Urinary bladder (tissue), 4 donors: Measurements from ENCODE around the gene TMPRSS4. TPM values are rescaled to one million over a fixed set of nuclear protein-coding genes. Genes with fewer than 3 reads are reported as not detected.

Source experiments
- DNase-seq: peaks from one replicate; pipeline ENCODE4 v3.0.0-alpha.2; 2015; ENCODE audit errors: extremely low spot score
- H3K27ac ChIP-seq: one replicate; pipeline ENCODE4 v1.5.1; 2013; ENCODE audit warnings: low read depth, mild to moderate bottlenecking, moderate library complexity
- H3K36me3 ChIP-seq: one replicate; pipeline ENCODE4 v1.6.1; 2013; ENCODE audit warnings: mild to moderate bottlenecking, moderate library complexity; ENCODE audit not compliant: insufficient read depth
- H3K4me1 ChIP-seq: one replicate; pipeline ENCODE4 v1.6.1; 2013; ENCODE audit warnings: mild to moderate bottlenecking, moderate library complexity; ENCODE audit not compliant: insufficient read depth
- H3K4me3 ChIP-seq: one replicate; pipeline ENCODE4 v1.5.1; 2013; ENCODE audit warnings: low read depth, low read length
- WGBS: extraction: QIAGEN DNeasy Blood & Tissue Kit; methylation state at CpG from one replicate; pipeline ENCODE4 v1.1.7; 2013; 5-methylcytosine and 5-hydroxymethylcytosine counted together
- polyA plus RNA-seq: library from polyadenylated mRNA; stranded (reverse); fragments of 200-250 nt; gene quantifications from one replicate; pipeline ENCODE4 v1.2.3, GENCODE V29; 2013
- total RNA-seq: library from RNA; depleted of rRNA; stranded (reverse); fragments of >200 nt; gene quantifications from one replicate; pipeline ENCODE4 v1.2.3, GENCODE V29; 2014
- donor health status: healthy with polysubstance abuse.
- donor health status: healthy.

Gene TMPRSS4
- total and polyA plus RNA-seq, 2 donors: 15.0 to 27.9 TPM

DNA sequence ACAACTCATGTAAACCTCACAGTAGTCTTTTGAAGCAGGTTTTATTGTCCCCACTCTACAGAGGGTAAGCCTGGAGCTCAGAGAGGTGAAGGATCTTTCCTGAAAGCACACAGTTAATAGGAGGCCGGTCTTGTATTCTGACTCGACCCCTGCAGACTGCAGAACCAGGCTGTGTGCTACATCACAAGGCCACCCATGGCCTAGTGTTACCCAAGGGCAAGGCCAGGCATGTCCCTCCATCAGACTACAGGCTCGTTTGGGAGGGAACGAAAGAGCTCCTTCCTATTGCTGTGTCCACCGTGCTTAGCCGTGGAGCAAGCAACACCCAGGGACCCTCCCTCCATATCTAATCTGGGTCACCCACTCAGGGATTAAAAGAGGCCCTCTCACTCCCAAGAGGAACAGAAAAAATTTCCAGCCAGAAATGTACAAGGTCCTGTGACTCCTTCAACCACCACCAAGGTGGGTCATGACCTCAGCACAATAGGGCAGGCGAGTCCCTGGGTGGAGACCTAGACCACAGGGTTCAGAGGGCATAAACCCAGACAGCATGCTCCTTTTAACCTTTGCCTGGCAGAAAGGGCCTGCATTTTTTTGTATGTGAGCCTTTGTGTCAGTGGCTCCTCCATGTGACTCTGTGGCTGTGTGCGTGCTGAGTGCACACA lies 16.2 kb downstream of the TMPRSS4 start:
- 70% methylated on average over 8 of the region's 8 CpGs for WGBS
- Histone ChIP-seq H3K4me3 (no peak overlapping the region), H3K36me3 (no peaks in the 10 kb centered on the region), H3K27ac (no peak overlapping the region), H3K4me1 (no peaks in the 10 kb centered on the region)
- DNase-seq: no peak

DNA sequence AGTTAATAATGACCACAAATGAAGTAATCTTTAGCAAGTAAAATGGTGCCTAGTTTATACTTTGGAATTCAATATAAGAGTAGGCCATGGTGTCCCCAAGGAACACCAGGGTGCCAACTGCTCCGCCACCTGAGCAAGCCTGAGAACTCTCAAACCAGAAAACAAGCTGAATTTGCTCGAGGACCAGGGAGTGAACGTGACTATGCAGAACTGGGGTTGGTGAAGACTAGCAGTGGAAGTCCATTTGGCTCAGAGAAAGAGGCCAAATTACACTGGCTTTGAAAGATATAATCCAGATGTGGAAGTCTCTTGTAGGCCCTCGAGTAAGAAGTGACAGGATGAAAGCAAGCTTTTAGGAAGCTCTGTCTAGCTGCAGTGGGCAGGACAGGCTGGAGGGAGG lies 18.6 kb downstream of the TMPRSS4 start:
- H3K27ac ChIP-seq: no peak overlapping the region
- DNase-seq: no peak
- WGBS: 66% methylated on average over 4 of the region's 4 CpGs
- no peaks in the 10 kb centered on the region for H3K36me3 ChIP-seq
- no peak overlapping the region for H3K4me3 ChIP-seq
- no peaks in the 10 kb centered on the region for H3K4me1 ChIP-seq

DNA sequence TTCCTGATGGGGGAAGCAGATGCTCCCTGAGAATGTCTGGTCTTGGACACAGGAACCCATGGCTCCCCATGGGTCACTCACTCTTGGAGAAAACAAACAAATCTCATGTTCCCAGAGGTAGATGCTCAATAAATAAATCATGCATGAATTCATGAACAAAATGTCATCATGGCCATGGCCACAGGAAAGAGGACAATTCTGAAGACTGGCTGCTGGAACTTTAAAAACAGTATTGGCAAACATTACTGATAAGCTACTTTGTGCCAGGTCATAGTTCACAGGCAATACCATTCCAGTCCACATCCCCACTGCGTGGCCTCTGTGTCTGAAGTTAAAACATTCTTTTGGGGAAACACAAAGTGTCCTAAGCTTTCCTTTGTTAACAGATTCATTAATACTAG lies 19.1 kb downstream of the TMPRSS4 start:
- 68% methylated on average over 1 of the region's 1 CpG for WGBS
- Histone ChIP-seq H3K36me3 (no peaks in the 10 kb centered on the region), H3K27ac (no peak overlapping the region), H3K4me1 (no peaks in the 10 kb centered on the region), H3K4me3 (no peak overlapping the region)
- no peak for DNase-seq

DNA sequence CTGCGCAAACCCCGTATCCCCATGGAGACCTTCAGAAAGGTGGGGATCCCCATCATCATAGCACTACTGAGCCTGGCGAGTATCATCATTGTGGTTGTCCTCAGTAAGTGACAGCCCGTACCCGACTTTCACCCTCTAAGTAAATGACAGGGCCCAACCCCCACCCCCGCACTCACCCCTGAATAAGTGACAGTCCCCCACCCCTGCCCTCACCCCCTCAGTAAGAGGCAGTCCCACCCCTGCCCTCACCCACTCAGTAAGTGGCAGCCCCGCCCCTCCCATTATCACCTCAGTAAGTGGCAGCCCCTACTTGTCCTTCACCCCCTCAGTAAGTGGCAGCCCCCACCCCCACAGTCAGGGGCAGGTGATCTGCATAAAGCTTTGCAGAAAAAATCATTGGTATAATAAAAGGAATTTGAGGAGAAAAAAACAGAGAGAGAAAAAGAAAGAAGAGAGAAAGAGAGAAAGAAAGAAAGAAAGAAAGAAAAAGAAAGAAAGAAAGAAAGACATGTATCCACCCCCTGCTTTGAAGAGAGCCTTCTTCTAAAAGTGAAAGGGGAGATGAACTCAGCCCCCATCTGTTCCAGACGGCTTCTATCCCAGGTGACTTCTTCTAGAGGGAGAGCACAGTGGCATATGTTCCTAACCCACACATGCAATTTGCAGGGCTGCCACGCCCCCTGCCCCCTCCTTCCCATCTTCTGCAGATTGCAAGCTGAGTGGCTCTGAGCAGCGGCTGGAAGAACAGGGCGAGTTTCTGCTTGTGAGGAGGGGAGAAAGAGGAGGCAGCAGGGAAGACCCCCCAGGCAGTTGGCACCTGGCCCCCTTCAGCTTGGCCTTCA lies 22.3 kb downstream of the TMPRSS4 start:
- WGBS: 63% methylated on average over 11 of the region's 11 CpGs
- Histone ChIP-seq H3K4me3 (no peak overlapping the region), H3K27ac (no peak overlapping the region), H3K4me1 (no peaks in the 10 kb centered on the region), H3K36me3 (no peaks in the 10 kb centered on the region)
- no peak for DNase-seq

DNA sequence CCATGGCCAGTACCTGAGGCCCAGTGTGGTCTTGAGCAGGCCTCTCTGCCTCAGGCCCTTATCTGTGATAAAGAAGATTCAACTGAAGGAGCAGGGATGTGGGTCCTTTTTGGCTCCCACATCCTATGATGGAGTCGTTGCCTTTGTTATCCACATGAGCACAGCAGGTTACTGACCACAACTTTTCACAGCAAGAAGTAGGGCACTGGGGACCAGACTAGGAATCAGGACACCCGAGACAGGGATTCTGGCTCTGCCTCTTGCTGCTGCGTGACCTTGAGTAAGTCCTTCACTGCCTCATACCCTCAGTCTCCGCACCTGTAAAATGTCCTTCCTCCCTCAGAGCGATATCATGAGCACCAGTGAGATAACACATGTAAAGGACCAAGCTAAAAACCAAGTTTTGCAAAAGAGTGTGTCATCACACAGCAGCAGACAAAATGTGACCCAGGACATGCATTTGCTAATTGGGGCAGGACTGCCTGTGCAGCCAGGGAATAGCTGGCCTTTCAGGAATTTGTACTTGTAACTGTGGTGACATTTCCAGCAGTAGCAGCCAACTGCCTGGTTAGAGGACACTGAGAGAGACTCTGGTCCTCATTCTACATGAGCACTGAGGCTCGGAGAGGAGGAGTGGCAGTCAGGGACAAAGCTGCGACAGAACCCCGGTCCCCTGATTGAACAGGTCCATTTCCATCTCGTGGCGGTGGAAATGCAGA lies 23.1 kb downstream of the TMPRSS4 start:
- no peak for DNase-seq
- WGBS: 76% methylated on average over 10 of the region's 10 CpGs
- Histone ChIP-seq H3K36me3 (no peaks in the 10 kb centered on the region), H3K27ac (no peak overlapping the region), H3K4me3 (no peak overlapping the region), H3K4me1 (no peaks in the 10 kb centered on the region)

DNA sequence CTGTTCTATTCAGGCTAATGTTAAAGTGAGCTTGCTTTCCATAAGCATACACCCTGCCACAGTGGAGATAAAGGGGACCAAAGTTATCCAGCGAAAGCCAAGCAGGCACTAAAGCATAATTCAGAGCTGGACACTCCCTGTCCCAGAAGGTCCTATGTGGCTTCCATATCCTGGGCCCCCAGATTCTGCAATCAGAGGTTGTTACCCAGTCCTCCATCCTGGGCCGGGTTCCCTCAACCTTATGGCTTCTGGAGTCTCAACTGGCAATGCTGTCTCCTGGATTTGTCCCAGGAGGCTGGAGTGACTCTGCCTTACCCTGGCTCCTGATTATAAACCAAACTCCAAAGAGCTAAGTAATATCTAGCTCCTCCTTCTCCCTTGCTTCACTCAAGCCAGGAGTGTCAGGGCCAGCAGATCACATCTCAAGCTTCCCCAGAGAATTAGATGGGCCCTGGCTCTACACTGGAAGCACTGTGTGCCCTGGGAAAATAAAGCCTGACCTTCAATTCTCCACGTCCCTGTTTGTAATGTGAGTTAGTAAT lies 23.9 kb downstream of the TMPRSS4 start:
- H3K4me1 ChIP-seq: no peaks in the 10 kb centered on the region
- no peaks in the 10 kb centered on the region for H3K36me3 ChIP-seq
- no peak overlapping the region for H3K4me3 ChIP-seq
- H3K27ac ChIP-seq: no peak overlapping the region
- 63% methylated on average over 3 of the region's 3 CpGs for WGBS
- no peak for DNase-seq

DNA sequence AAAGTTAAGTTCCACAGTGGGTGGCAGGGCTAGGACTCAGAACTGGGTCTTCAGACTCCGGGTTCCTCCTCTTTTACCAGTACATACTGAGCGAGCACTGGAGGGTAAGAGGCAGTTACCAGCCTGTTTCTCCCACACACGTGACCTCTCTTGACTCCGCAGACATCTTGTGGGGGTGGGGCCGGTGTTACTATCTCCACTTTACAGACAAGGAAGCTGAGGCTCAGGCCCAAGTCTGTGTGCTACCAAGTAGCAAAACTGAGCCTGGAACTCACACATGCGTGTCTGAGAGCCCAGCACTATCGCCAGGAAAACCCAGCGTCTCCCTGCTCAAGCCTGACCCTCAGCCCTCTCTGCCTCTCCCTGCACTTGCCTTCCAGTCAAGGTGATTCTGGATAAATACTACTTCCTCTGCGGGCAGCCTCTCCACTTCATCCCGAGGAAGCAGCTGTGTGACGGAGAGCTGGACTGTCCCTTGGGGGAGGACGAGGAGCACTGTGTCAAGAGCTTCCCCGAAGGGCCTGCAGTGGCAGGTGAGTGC lies 25.9 kb downstream of the TMPRSS4 start:
- no peaks in the 10 kb centered on the region for H3K36me3 ChIP-seq
- H3K27ac ChIP-seq: no peak overlapping the region
- DNase-seq: no peak
- 80% methylated on average over 13 of the region's 13 CpGs for WGBS
- no peaks in the 10 kb centered on the region for H3K4me1 ChIP-seq
- H3K4me3 ChIP-seq: no peak overlapping the region

DNA sequence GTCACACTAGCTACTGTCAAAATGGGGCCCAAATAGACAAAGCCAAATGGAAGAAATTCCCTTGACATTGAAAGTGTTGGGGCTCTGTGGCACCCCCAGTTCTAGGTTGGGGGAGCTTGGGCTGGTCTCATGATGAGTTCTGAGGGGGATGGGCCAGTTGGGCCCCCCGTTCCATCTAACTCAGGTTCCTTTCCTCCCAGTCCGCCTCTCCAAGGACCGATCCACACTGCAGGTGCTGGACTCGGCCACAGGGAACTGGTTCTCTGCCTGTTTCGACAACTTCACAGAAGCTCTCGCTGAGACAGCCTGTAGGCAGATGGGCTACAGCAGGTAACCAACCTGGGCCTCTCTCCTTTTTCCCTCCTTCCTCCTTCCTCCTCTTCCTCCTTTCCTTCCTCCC lies 27.6 kb downstream of the TMPRSS4 start:
- 90% methylated on average over 6 of the region's 6 CpGs for WGBS
- Histone ChIP-seq H3K36me3 (no peaks in the 10 kb centered on the region), H3K4me1 (no peaks in the 10 kb centered on the region), H3K27ac (no peak overlapping the region), H3K4me3 (no peak overlapping the region)
- DNase-seq: no peak

DNA sequence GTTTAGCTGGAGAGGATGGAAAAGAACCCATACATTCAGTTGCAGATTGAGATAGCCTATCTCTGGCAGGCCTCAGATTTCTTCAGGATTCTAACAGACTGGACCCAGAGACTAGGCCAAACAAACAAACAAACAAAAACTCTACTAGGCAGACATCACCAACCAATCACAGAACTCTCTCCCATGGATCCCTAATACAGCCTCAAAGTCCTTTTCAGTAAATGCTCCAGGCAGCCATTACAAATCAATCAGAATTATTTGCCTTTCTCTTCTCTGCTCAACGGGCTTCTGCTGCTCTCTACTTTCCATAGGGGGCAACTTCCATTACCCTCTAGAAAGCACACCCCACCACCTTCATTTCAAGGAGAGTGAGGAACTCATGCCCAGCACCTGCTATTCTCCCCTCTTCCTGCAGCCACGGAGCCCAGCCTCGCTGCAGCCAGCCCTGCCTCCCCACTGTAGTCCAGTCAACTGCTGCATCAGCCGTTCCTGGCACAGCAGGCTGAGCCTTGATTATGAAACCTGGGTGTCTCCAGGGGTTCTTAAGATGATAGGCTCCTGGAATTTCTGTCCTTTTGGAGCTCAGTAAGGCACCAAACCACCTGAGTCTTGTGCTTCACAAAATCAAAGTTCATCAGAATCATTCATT lies 28.9 kb downstream of the TMPRSS4 start:
- 61% methylated on average over 4 of the region's 4 CpGs for WGBS
- Histone ChIP-seq H3K4me1 (no peaks in the 10 kb centered on the region), H3K36me3 (no peaks in the 10 kb centered on the region), H3K4me3 (no peak overlapping the region), H3K27ac (no peak overlapping the region)
- DNase-seq: no peak

DNA sequence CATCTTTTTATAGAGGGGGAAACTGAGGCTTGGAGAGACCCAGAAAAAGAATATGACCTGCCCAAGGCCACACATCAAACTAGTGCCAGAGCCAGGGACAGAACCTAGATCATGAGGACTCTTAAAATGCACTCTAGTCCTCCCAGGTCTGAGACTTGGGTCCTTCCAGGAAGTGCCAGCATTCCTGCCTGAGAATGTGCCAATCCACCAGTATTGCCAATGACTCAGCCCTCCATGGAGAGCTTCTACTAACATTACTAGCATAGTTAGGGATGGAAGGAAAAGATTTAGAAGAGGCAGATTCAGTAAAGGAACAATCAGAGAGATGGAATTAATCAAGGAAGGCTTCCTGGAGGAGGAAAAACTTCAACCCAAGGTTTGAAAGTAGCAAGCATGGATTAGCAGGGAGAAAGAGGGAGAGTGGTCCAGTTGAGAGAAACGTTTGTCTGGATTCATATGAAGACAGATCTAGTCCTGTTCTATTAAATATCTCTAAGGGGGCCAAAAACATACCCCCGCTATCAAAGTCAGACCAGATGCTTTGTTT lies 30.0 kb downstream of the TMPRSS4 start:
- Histone ChIP-seq H3K36me3 (no peaks in the 10 kb centered on the region), H3K4me1 (no peaks in the 10 kb centered on the region), H3K4me3 (no peak overlapping the region), H3K27ac (no peak overlapping the region)
- 86% methylated on average over 2 of the region's 2 CpGs for WGBS
- no peak for DNase-seq

DNA sequence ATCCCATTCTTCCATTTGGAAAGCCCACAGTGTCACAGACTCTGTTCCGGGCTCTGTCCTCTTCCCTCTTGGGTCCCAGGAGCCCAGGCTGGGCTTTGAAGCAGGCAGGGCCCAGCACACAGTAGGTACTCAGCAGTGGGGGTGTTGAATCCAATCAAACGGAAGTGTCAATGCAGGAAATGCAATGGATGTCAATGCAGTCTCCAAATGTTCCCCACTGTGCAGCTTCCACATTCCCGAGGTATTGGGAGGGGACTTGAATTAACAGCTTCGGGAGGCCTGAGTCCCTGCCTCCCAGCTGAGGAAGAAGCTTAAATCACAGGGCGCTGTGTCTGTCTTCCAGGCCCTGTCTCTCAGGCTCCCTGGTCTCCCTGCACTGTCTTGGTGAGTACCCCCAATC lies 31.6 kb downstream of the TMPRSS4 start:
- DNase-seq: no peak
- no peak overlapping the region for H3K27ac ChIP-seq
- H3K4me1 ChIP-seq: no peaks in the 10 kb centered on the region
- H3K4me3 ChIP-seq: no peak overlapping the region
- WGBS: 77% methylated on average over 5 of the region's 5 CpGs
- H3K36me3 ChIP-seq: no peaks in the 10 kb centered on the region

DNA sequence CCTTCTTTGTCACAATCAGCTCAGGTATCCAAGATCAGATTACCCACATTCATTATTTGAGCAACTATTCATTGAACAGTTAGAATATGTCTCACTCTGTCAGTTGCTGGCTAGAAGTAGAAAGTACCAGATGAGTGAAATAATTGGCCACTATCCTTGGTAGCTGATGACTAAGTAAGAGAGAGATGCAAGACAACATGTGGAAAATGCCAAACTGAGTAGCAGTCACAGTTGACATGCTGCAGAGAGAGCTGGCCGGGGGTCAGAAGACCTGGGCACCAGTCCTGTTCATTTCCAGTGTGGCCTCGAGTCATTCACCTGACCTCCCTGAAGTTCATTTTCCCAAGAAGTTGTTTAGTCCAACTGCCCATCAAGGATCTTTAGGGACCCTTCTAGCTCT lies 32.4 kb downstream of the TMPRSS4 start:
- Histone ChIP-seq H3K4me3 (no peak overlapping the region), H3K4me1 (no peaks in the 10 kb centered on the region), H3K36me3 (no peaks in the 10 kb centered on the region), H3K27ac (no peak overlapping the region)
- no peak for DNase-seq
- WGBS: 56% methylated on average over 2 of the region's 2 CpGs
